Lower lobe of right lung (tissue), 2 donors: ENCODE data around the gene YIF1A. TPM values are rescaled to one million over a fixed set of nuclear protein-coding genes. Genes with fewer than 3 reads are reported as not detected.

Experiments used
- ATAC-seq, 2 donors: fragments of 200-7000 bp; cut with Tn5 transposase; one replicate each; pipeline ENCODE4 v1.9.1; 2020 to 2022; ENCODE audit warnings: mild to moderate bottlenecking in 2 of 2, moderate library complexity in 2 of 2
- DNase-seq: peaks from one replicate; pipeline ENCODE4 v3.0.0-alpha.2; 2020
- H3K27ac ChIP-seq: fragments of 200-600 bp; one replicate; pipeline ENCODE4 v1.8.0; 2022
- H3K27me3 ChIP-seq: fragments of 200-600 bp; one replicate; pipeline ENCODE4 v1.8.0; 2022; ENCODE audit warnings: low read depth
- H3K36me3 ChIP-seq: fragments of 200-600 bp; one replicate; pipeline ENCODE4 v1.8.0; 2022; ENCODE audit warnings: mild to moderate bottlenecking
- H3K4me1 ChIP-seq: fragments of 200-600 bp; one replicate; pipeline ENCODE4 v1.8.0; 2022
- H3K4me3 ChIP-seq: fragments of 200-600 bp; one replicate; pipeline ENCODE4 v1.8.0; 2022; ENCODE audit warnings: mild to moderate bottlenecking
- H3K9me3 ChIP-seq: fragments of 200-600 bp; one replicate; pipeline ENCODE4 v1.8.0; 2022
- intact Hi-C: fragments of 100-400 bp; cut with DNase I; formaldehyde crosslinking; loops from one replicate; pipeline ENCODE4 v1.11.0; 2022
- total RNA-seq: library from RNA; stranded (reverse); fragmentation: NEBNext Ultra II Directional; extraction: Animal tissue kit (Norgen Biotek cat#: 25700); gene quantifications from one replicate; pipeline ENCODE4 v1.2.1, GENCODE V29; 2021
- TF ChIP-seq, protein P1 (sequence below): fragments of 200-600 bp; IDR thresholded peaks from one replicate; pipeline ENCODE4 v1.8.0; 2022; ENCODE audit warnings: antibody characterized with exemption, mild to moderate bottlenecking
- donor health status: DM: no; HTN: yes; CAD: no; lungs with severe emphysema.

The YIF1A gene
- total RNA-seq, 1 donor from 2014 or later, result 67.8 TPM

DNA sequence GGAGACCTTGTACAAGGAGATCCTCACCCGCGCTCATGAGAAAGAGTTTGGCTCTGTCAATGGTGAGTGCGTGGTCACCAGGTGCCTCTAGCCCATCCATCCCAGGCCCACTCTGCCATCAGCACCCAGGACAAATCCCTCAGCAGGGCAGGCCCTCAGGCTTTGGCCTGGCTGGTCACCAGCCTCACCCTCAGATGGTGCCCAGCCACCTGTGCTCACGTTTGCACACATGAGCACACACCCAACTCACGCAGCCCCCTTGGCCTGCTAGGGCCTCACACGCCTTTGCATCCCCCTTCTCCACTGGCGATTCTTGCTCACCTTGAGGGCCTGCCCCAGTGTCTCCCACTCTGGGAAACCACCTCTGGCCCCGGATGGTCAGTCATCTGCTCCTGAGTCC lies 24.6 kb downstream of the YIF1A start:
- intact Hi-C loops, result loop anchor here (5.0 kb wide), 1 partner anchor 42 kb away; no protein-coding TSS in a partner anchor
- H3K9me3 ChIP-seq, result no peaks in the 10 kb centered on the region
- H3K4me1 ChIP-seq, result peaks cover 13% of the 10 kb centered on the region
- no peak overlapping the region for H3K4me3 ChIP-seq
- H3K27me3 ChIP-seq, result no peaks in the 10 kb centered on the region
- TF ChIP-seq, protein P1, sequence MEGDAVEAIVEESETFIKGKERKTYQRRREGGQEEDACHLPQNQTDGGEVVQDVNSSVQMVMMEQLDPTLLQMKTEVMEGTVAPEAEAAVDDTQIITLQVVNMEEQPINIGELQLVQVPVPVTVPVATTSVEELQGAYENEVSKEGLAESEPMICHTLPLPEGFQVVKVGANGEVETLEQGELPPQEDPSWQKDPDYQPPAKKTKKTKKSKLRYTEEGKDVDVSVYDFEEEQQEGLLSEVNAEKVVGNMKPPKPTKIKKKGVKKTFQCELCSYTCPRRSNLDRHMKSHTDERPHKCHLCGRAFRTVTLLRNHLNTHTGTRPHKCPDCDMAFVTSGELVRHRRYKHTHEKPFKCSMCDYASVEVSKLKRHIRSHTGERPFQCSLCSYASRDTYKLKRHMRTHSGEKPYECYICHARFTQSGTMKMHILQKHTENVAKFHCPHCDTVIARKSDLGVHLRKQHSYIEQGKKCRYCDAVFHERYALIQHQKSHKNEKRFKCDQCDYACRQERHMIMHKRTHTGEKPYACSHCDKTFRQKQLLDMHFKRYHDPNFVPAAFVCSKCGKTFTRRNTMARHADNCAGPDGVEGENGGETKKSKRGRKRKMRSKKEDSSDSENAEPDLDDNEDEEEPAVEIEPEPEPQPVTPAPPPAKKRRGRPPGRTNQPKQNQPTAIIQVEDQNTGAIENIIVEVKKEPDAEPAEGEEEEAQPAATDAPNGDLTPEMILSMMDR, result no peak
- peaks cover 45% of the 10 kb centered on the region for H3K36me3 ChIP-seq
- no peak overlapping the region for H3K27ac ChIP-seq
- DNase-seq (no peak), ATAC-seq (no peak)

GRCh38 chr11:66263785-66264184 lies 25.2 kb downstream of the YIF1A start:
- H3K4me1 ChIP-seq, result peaks cover 13% of the 10 kb centered on the region
- no peaks in the 10 kb centered on the region for H3K9me3 ChIP-seq
- no peak overlapping the region for H3K27ac ChIP-seq
- DNase-seq (no peak), ATAC-seq (no peak)
- TF ChIP-seq, protein P1, result no peak
- no peaks in the 10 kb centered on the region for H3K27me3 ChIP-seq
- intact Hi-C loops, result loop anchor here (5.0 kb wide), 1 partner anchor 41 kb away; no protein-coding TSS in a partner anchor
- H3K36me3 ChIP-seq, result peaks cover 49% of the 10 kb centered on the region
- no peak overlapping the region for H3K4me3 ChIP-seq

- H3K27ac ChIP-seq, result no peak overlapping the region
- ATAC-seq (no peak), DNase-seq (no peak)
- H3K9me3 ChIP-seq, result no peaks in the 10 kb centered on the region
- no peak overlapping the region for H3K4me3 ChIP-seq
- H3K36me3 ChIP-seq, result peaks cover 49% of the 10 kb centered on the region
- intact Hi-C loops, result loop anchor here (5.0 kb wide), 1 partner anchor 41 kb away; no protein-coding TSS in a partner anchor
- no peaks in the 10 kb centered on the region for H3K27me3 ChIP-seq
- H3K4me1 ChIP-seq, result peaks cover 19% of the 10 kb centered on the region
- TF ChIP-seq, protein P1, result no peak
Measured at GRCh38 chr11:66263231-66263630, 25.7 kb downstream of the YIF1A start.

DNA sequence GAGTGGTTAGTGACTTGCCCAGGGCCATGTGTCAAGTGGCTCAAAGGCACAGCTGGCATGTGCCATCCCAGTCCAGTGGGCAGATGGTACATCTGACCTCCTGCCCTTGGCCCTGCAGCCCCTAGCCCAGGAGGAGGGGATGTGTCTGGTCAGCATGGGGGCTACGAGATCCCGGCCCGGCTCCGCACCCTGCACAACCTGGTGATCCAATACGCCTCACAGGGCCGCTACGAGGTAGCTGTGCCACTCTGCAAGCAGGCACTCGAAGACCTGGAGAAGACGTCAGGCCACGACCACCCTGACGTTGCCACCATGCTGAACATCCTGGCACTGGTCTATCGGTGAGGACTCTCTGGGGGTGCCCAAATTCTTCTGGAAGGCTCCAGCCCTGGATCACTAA lies 26.2 kb downstream of the YIF1A start:
- Histone ChIP-seq H3K36me3 (peaks cover 49% of the 10 kb centered on the region), H3K27me3 (no peaks in the 10 kb centered on the region), H3K27ac (no peak overlapping the region), H3K4me1 (peaks cover 19% of the 10 kb centered on the region), H3K9me3 (no peaks in the 10 kb centered on the region), H3K4me3 (no peak overlapping the region)
- no peak for DNase-seq
- TF ChIP-seq, protein P1, result no peak
- ATAC-seq, result no peak
- intact Hi-C loops, result loop anchor here (5.0 kb wide), 1 partner anchor 40 kb away; no protein-coding TSS in a partner anchor

DNA sequence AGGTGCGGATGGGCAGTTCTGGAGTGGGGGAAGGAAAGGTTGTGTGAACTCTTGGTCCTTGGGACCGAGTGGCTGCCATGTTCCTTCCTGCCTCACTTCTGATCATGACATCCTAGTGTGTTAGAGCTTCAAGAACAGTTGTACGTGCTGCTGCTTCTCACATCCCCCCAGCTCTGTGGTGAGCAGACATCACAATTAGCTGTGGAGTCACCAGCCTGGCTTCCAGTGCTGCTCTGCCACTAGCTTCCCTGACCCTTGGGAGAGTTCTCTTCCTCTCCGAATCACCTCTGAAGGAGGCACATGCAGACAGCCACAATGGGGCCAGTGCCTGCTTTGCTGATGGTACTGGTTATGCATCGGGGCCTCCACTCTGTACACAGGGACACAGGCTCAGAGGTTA lies 26.8 kb downstream of the YIF1A start:
- intact Hi-C loops, result loop anchor here (5.0 kb wide), 1 partner anchor 40 kb away; no protein-coding TSS in a partner anchor
- TF ChIP-seq, protein P1, result no peak
- peaks cover 49% of the 10 kb centered on the region for H3K36me3 ChIP-seq
- H3K4me1 ChIP-seq, result peaks cover 19% of the 10 kb centered on the region
- H3K4me3 ChIP-seq, result no peak overlapping the region
- no peaks in the 10 kb centered on the region for H3K9me3 ChIP-seq
- ATAC-seq, result no peak
- no peak for DNase-seq
- no peaks in the 10 kb centered on the region for H3K27me3 ChIP-seq
- H3K27ac ChIP-seq, result no peak overlapping the region
